ENCODE data around the gene APBA1. TPM values are rescaled to one million over a fixed set of nuclear protein-coding genes. Genes with fewer than 3 reads are reported as not detected.

APBA1 gene
- total RNA-seq, 1 experiment from 2014 or later: 1.8 TPM

DNA sequence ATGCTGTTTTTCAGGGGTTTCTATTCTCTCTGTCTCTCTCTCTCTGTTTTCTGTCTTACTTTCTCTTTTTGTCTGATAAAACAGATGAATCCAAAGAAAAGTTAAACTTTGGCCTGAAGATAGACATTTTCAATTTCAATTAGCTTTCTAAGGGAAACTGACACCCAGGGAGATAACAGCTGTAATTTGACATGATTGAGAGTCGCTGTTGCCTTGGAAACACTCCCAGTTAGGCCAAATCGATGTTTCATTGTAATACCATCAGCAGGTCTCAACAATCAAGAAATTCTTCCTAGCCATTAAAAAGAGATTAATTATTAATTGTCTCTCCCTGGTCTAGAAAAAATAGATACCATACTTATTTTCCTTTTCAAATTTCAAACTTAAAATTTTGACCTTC lies 294.2 kb downstream of the APBA1 start:
- Histone ChIP-seq H3K4ac (ENCODE audit: low read depth, low read length) (no peak overlapping the region), H2BK120ac (ENCODE audit: low read depth, low read length, poor library complexity, severe bottlenecking) (no peak overlapping the region), H2BK5ac (ENCODE audit: insufficient read length, low read length) (no peak overlapping the region), H4K20me1 (ENCODE audit: control insufficient read depth, insufficient read depth, insufficient read length) (no peaks in the 10 kb centered on the region), H3K27ac (ENCODE audit: insufficient read length, low read depth, low read length) (no peak overlapping the region), H2BK15ac (ENCODE audit: low read depth, low read length) (no peak overlapping the region), H2AFZ (ENCODE audit: low read length) (no peak overlapping the region), H3K79me1 (ENCODE audit: insufficient read depth, low read depth, low read length, poor library complexity, severe bottlenecking) (no peaks in the 10 kb centered on the region), H4K8ac (replicated peaks; ENCODE audit: insufficient read length, low read depth, low read length) (no peak overlapping the region), H3K56ac (ENCODE audit: insufficient read length, low read depth, low read length) (no peak overlapping the region), H3K4me2 (ENCODE audit: insufficient read depth, insufficient read length, low read length) (no peak overlapping the region), H3K4me1 (ENCODE audit: insufficient read depth, low read length) (peaks cover 4% of the 10 kb centered on the region; the same call in 1 of the 2 replicates), H4K91ac (ENCODE audit: insufficient read length, low read depth, low read length) (no peak overlapping the region), H3K9ac (ENCODE audit: extremely low read depth, insufficient read length, low read length) (no peak overlapping the region), H2BK12ac (ENCODE audit: insufficient read length, low read depth, low read length) (no peak overlapping the region), H3K14ac (ENCODE audit: insufficient read depth, low read length) (no peak overlapping the region), H3K23ac (ENCODE audit: insufficient read length, low read depth, low read length) (no peak overlapping the region), H3K79me2 (ENCODE audit: insufficient read depth, low read length) (no peaks in the 10 kb centered on the region), H3T11ph (ENCODE audit: low read length) (no peak overlapping the region), H3K23me2 (ENCODE audit: insufficient read length, low read depth, low read length, poor library complexity, severe bottlenecking) (no peaks in the 10 kb centered on the region), H3K27me3 (ENCODE audit: insufficient read depth, low read length) (no peaks in the 10 kb centered on the region), H3K18ac (ENCODE audit: insufficient read length, low read depth, low read length) (no peak overlapping the region), H2AK5ac (ENCODE audit: insufficient read length, low read length) (no peak overlapping the region), H4K5ac (ENCODE audit: insufficient read length, low read depth, low read length) (no peak overlapping the region), H3K9me3 (ENCODE audit: control insufficient read depth, low read depth, low read length) (no peaks in the 10 kb centered on the region), H2BK20ac (ENCODE audit: low read depth, low read length, poor library complexity, severe bottlenecking) (no peak overlapping the region)
- WGBS (ENCODE audit: extremely low coverage, insufficient read length, low lambda C conversion rate): no CpG with 5 or more reads among the region's 2 CpGs
- Mint-ChIP-seq H3K27ac (no peak overlapping the region), H3K4me1 (peaks cover 14 to 18% of the 10 kb centered on the region in 2 experiments), H3K27me3 (ENCODE audit: low read depth) (no peaks in the 10 kb centered on the region), H3K36me3 (ENCODE audit: insufficient read depth in 1 of 3, low read depth in 3 of 3) (peaks cover 6 to 48% (median 11%) of the 10 kb centered on the region in 3 experiments; a peak in 6 of 7 replicates), H3K4me3 (no peak overlapping the region), H3K9me3 (no peaks in the 10 kb centered on the region)
- DNase-seq: no peak
- TF ChIP-seq, protein P1, sequence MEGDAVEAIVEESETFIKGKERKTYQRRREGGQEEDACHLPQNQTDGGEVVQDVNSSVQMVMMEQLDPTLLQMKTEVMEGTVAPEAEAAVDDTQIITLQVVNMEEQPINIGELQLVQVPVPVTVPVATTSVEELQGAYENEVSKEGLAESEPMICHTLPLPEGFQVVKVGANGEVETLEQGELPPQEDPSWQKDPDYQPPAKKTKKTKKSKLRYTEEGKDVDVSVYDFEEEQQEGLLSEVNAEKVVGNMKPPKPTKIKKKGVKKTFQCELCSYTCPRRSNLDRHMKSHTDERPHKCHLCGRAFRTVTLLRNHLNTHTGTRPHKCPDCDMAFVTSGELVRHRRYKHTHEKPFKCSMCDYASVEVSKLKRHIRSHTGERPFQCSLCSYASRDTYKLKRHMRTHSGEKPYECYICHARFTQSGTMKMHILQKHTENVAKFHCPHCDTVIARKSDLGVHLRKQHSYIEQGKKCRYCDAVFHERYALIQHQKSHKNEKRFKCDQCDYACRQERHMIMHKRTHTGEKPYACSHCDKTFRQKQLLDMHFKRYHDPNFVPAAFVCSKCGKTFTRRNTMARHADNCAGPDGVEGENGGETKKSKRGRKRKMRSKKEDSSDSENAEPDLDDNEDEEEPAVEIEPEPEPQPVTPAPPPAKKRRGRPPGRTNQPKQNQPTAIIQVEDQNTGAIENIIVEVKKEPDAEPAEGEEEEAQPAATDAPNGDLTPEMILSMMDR (conservative IDR thresholded peaks at IDR 0.05): no peak

Other genes with a start within 250 kb of the APBA1 start
- 112 and 117 TPM in 2 replicates for gene PTAR1, start 87.6 kb upstream of the APBA1 start, total RNA-seq (2021)
- gene CFAP95, start 148.4 kb upstream of the APBA1 start, total RNA-seq (2021): 41.1 and 42.6 TPM in 2 replicates

Measured in H9 (cell line).